ENCODE results near the gene FKBP2.

- TF ChIP-seq CTCF (conservative IDR thresholded peaks at IDR 0.05) (no peak), ZFX (IDR thresholded peaks at IDR 0.05) (no peak)
These were observed 37.9 kb upstream of the FKBP2 start for GRCh38 chr11:64202992-64203391.
